NCI-H82 treated with DMSO at 0.1 percent for 48 hours (cell line): ENCODE results near the gene PRAC1.

Experiments
- DNase-seq: peaks from one replicate; lab custom pipeline; 2025; ENCODE audit not compliant: unreplicated experiment; lab: John Stamatoyannopoulos, UW

PRAC1 gene

DNA sequence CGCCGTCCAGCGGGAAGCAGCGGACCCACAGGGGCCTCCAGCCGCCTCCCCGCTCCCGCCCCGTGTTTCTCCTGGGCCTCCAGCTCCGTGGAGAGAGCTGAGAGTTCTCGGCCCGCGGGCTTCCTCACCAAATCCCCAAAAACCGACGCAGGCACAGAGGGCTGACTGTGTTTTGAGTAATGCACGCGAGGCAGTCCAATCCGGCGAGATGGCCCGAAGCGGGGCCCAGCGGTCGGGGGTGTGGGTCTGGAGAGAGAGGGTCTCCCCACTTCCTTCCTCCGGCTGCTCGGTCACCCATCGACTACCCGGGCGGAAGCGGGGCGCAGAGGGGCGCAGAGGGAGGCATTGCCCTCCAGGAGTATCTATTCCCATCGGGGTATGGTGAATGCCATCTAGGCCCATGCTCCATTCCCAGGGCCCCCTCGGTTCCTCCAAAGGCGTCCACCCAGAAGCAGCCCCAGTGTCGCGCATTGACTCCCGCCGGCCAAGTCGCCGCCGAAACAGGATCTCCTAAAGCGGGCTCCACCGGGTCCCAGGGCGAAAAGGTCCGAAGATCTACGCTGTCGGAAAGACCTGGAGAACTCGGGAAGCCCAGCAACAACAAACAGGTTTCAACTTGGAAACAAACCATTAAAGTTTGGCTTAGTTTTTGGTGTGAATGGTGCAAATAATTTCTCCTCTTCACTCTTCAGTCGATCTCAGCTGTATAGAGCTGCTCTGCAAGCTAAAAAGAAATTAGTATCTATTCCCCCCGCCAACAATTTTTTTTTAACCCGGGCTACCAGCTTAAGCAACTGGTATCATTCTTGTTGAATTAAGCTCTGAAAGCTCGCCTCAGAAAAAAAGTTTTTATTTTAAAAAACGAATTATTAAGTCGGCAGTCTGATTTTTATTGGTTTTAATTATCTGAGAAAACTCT, 25.4 kb upstream of the PRAC1 start:
- DNase-seq: no peak

DNA sequence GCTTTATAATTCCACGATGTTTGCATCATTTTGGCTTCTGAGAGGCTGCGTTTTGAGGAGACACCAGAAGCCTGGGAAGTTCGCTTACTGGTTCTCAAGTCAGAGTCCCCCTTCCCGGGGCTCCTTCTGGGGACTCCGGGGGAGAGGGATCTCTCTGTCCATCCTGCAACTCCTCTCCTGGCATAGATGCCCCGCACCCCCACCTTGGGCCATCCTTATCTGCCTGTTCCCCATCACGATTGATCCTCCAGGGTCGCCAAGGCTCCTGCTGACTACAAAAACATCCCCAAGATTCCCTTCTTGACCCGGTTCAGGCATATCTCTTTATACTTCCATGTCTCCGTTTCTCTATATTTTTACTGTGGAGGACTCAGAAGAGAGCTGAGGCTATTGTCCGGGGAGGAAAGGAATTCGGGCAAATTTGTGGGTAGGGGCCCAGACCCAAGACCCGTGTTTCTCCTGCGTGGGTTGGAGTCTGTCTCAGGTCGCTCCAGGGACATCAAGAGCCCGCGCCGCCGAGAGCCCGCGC, 24.7 kb upstream of the PRAC1 start:
- DNase-seq: no peak

DNA sequence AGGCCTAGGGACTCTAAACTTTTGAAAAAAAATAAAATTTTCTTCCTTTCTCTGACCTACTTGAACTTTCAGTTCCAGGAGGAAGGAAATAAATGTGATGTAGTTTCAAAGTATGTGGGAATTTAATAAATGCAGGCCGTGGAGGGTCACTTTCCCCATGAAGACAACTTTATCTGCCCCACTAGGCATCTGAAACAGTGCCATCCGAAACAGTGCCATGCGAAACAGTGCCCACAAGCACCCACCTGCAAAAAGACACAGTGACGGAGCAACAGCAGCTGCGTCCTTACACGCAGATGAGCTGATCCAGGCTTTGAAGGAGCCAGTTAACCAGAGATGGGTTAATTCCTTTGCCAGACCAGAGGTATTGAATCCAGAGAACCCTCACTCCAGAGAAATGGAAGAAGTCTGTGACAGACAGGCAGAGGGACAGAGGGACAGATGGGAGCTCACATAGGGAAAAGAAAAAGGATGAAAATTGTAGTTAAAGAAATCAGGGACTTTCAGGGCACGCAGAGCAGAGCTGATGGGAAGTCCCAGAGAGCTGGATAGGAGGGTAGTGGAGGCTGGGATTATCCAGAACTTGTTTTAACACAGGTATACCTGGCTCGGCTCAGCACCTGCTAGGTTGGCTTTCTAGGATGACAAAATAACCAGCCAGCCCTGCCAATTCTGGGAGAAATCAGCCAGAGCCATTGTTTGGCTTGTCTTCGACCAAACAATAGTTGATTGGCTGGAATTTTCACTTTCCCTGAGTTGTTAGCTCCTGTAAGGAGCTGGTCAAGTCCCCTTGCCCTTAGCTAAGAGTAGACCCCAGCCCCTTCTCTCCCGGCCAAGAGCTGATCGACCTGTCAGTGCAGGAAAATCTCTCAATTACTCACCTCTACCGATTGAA, 23.3 kb upstream of the PRAC1 start:
- no peak for DNase-seq

DNA sequence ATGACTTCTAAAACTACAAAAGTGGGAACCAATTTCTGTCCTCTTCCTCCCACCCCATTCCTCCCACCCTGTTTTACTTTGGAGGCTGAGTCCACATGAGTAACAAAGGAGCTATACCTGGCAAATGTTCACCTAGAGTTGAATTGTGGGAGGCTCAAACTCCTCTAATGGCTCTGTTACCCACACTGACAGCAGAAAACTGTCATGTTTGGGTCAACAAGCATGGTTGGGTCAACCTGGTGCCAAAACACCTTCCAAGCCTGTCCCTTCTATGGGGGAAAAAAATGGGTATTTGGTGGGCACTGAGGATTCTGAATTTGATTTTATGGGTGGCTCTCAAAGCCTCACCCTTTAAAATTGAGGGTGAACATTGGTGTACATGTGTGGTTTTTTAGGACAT, 18.2 kb upstream of the PRAC1 start:
- DNase-seq: no peak

DNA sequence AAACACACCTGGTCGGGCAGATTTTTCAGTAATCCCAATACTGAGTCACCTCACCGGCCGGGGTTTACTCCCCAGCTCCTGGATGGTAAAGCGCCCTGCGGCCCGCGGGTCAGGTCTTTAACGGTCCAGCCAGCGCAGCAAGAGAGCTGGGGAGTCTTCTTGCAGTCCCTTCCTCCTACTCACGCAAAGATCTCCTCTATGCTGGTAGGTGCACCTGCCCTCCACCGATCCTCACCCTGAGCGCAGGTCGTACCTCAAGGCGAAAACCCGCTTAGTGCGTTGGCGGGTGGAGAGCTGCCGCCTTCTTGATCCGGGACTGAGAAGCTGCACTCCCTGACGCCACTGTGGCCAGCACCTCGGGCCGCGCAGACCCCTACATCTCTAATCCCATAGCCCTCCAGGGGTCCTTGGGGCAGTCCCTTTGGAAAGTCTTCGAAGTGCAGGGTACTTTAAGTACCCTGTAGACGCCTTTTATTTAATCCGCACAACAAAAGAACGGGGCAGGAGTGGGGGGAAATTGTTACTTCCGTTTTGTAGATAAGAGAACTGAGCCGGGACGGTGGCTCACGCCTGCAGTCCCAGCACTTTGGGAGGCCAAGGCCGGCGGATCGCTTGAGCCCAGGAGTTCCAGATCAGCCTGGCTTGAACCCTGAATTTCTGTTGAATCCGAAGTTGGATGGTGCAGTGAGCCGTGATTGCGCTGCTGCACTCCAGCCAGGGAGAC, 16.6 kb upstream of the PRAC1 start:
- no peak for DNase-seq

DNA sequence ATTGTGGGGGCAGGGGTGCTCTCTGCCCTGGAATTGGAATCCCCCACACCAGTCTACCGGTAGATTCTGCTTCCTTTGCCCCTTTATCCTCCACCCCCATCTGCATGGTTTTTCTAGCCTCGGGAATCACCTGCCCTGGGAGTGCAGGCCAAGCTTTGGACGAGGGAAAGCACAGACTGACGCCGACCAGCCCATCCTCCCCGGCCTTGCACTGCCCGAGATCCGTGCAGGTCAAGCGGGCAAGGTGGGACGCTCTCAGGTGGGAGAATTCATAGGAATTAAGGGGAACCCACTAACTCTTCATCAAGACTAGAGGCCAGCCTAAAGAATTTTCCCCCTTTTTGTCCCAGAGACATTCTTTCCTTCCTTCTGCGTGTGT, 16.1 kb upstream of the PRAC1 start:
- no peak for DNase-seq

DNA sequence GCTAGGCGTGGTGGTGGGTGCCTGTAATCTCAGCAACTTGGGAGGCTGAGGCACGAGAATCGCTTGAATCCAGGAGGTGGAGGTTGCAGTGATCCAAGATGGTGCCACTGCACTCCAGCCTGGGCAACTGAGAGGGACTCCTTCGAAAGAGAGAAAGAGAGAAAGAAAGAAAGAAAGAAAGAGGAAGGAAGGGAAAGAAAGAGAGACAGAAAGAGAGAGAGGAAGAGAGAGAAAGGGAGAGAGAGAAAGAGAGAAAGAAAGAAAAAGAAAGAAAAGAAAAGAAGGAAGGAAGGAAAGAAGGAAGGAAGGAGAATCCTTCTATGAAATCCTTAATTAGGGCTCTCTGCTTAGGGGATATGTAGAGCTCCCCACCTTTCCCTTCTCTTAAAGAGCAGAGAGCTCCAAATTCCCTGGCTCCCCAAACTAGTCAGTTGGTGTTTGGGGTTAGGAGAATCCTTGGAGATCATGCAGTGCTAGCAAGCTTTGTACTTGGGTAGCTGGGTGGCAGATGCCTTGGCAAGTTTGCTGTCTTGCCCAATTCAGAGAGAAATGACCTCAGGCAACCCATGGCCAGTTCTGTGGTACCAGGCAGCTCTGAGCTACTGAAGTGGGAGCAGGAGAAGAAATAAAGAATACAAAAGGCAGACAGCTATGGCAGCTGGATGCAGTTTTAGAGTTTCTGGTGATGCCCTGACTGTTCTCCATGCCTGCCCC, 15.2 kb upstream of the PRAC1 start:
- no peak for DNase-seq

DNA sequence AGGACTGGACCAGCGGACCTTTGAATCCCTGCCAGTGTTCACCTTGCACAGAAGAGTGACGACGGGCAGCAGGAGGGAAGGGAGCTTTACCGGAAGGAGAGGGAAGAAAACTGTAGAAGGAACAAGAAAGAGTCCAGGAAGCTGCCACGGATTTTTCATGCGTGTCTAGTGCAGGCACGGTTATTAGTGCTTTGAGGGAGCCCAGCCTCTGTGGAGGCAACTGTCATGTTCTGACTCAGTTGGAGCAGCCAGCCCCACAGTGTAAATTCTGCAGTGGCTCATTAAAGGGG, 12.7 kb upstream of the PRAC1 start:
- DNase-seq: no peak

DNA sequence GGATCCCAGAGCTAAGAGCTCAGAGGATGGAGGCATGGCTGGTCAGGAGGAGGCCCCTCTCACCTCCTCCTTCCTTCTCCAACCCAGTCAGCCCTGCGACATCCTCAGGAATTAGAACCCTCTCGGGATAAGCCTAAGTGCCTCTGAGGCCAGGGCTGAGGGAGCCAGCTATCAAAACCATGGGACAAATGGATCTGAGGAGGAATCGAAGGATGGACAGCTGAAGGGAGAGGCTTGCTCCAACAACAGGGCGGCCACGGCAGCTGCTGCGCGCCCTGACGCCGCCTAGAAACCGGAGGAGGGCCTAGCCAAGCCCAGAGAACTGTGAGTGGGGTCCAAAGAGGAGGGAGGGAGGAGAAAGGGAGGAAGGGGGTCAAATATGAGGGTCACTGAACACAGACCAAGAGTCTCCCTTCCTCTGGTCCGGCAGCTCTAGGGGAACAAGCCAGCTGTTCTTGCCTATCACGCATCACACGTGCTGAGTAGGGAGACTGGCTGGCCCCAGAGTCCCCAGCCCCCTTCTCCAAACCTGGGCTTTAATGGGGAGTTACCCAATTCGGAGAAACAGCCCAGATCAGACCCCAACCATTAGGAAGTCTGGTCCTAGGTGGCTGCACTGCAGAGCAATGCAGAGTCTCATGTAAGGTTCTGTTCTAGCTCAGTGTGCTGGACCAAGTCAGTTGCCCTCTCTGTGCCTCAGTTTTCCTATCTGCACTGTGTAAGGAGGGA, 12.2 kb upstream of the PRAC1 start:
- no peak for DNase-seq

DNA sequence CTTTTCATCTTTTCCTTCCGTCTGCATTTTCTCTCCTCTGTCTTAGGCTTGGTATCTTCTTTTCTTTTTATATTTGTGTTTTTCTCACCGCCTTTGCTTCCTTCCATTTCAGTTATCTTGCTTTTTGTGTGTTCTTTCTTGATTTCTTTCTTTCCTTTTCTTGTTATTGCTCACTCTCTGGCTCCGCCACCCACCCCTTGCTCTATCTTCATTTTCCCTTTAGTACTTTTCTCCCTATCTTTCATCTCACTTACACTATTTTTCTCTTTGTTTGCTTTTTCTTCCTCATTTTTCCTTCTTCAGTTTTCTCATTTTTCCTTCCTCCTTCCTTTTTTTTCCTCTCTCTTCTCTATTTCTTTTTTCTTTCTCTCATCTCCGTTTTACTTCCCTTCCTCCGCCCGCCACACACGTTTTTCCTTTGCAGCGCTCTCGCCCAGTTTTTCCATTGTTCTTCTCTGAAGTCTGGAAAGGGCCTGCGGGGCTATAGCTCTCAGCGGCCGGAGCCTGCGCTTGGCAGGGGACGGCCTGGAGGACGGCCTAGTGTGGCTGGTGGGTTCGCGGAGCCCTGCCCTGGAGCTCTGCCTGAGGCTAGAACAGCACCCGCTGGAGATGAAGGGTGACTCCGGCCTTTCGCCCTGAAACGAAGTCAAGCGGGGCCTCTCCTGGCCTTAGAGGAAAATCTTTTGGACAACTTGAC, 11.5 kb upstream of the PRAC1 start:
- DNase-seq: no peak

DNA sequence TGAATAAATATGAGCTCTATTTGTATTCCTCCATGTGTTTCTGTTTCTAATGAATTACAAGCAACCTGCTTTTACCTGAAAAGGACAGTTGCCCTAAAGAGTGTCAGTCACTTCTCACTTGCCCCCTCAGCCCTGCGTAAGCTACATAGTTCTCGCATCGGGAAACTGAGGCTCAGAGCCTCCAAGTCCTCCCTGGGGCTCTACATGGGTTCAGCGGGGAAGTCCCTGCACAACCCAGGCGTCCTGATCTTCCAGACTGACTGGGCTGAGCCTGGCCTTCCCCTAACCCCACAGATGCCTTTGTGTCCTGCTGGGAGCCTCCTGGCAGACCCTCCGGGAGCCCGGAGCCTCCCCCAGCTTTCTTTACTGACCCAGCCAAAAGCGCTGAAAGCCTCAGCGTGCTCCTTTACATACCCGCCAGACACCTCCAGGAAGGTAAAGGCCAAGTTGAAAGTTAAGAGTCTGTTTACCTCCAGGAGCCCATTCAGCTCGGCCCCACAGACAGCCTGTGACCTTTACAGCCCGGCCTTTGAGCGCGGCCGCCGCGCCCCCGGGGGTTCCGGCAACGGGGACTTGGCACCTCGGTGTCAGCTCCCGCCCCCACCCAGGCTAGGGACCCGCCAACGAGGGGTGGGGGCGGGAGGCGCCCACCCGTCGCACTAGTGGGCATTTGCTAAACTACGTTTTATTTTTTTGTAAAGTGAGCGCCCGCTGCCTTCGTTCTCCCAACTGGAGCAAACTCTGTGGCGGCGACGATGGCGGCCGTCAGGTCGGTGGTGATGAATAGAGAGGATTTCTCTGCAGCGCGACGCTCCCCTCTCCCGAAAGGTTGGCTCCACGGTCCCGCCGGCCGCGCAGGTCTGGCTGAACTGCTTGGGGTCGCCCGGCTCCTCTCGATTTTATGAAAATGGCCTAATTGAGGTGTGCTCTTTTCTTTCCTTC, 10.6 kb upstream of the PRAC1 start:
- no peak for DNase-seq

DNA sequence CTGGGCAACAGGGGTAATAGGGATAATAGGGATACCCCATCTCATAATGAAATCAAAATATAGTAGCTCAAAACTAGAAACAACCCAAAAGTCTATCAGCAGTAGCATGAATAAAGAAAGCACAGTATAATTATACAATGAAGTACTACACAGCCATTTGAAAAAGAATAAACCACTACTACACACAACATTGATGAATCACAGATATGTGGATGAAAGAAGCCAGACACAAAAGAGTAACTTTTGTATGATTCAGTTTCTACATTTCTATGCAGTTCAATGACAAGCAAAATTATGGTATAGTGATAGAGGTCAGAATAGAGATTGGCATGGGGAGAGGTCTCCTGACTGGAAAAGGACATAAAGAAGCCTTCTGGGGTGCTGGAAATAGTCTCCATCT, 9.0 kb upstream of the PRAC1 start:
- DNase-seq: no peak

DNA sequence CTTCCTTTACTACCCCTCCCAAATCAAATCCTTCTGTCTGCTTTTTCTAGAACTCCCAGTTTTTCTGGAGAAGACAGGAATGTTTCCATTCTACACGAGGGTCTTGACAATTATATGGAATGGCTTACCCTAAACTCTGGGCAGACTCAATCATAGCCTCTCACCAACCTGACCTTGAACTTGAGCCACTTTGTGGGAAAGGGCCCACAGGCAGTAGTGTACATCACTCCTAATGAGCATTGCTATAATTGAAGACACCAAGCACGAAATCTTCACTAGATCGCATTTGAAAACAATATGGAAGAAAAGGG, 7.9 kb upstream of the PRAC1 start:
- no peak for DNase-seq

DNA sequence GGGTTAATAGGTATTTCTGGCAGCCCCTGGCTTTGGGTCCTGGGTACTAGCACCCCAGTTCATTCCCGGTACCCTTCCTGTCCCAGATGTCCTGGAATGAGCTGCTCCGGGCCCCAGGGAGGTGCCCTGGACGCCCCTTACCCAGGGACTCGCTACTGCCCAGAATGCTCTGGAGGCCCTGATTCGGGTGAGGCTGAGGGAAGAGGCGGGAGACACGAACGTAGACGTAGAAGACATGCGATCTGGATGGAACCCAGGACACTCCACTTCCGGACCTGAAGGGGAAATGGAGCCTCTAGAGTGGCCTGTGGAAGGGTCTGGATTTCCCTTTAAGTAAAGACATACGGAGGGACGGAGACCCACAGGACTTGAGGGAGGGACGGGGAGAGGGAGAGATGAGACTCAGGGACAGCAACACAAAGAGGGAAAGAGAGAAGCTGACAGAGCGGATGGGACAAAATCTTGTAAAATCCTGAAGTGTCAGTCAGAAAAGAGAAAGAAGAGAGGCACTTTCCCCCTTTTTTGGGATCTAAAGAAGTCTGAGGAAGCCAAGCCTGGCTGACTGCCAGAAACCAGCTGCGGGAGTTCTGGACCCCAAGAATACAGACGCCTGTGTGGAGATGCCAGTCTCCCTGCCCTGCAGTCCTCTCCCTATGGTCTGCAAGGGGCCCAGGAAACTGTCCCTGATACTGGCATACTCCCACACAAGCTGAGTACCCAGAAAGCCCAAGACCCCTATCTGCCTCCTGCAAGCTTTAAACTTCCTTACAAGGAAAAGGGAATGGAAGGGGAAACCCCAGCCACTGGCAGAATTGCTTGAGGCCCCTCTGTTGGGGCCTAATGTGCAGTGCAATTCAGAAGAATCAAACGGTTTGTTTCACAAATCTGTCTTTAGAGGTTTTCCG, 7.3 kb upstream of the PRAC1 start:
- DNase-seq: no peak

DNA sequence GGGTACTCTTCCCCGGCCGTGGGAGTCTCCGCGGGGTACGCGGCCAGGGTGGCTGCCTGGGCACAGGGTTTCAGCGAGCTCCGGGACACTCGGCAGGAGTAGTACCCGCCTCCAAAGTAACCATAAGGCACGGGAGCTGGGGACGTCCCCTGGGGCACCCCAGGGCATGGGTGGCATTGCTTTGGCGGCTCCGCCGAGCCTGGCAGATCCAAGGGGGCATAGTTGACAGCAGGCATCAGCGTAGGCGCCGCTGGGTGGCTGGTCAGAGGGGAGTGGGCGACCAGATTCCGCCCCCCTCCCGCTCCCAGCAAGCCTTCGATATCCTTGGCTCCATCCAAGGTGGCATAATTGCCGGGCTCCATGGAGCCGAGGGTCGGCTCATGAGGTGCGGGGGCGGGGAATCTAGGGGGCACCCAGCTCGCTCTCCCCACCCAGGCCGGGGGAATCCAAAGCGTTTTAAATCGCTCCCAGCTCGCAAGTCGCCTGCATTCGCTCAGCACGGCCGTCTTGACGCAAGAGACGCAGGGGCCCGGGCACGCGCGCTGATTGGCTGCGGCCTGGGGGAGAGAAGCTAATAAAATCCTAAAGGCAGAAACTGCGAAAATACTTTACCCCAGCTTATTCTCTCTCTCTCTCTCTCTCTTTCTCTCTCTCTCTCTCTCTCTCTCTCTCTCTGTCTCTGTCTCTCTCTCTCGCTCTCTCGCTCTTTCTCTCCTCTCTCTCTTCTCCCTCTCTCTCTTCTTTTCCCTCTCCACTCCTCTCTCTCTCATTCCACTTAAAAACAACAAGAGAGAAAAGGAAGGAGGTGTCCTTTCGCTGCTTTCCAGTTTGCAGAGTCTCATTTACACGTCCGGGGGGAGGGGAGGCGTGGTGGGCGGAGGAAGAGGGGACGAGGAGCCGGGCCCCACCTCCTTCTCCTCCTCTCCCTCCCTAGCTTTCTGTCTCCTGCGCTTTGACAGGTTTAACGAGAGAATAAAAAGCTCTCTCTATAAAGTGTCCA, 6.2 kb upstream of the PRAC1 start, which contains the start of gene HOXB13:
TSS of gene HOXB13 (minus strand) at position 519 of the 1,000 bp plus-strand sequence. CDS start at position 362, 157 bp downstream.
- no peak for DNase-seq
